IMR-90 (cell line): ENCODE measurements around the gene LAIR2. TPM values are rescaled to one million over a fixed set of nuclear protein-coding genes. Genes with fewer than 3 reads are reported as not detected.

Experiments
- ATAC-seq: fragments of 200-7000 bp; cut with Tn5 transposase; 2 replicates; pipeline ENCODE4 v1.9.1; 2020; ENCODE audit warnings: low read depth, mild to moderate bottlenecking, moderate library complexity
- BruUV-seq: library from RNA; stranded (reverse); fragments of 400-500 nt; replicated peaks from 2 replicates; lab custom pipeline; 2021; lab: Mats Ljungman, UMichigan
- CTCF ChIA-PET: fragments of 300-600 bp; formaldehyde crosslinking; extraction: SDS; loops from one replicate; lab custom pipeline; 2021; ENCODE audit warnings: antibody characterized with exemption; lab: Yijun Ruan, JAX
- POLR2A ChIA-PET: fragments of 300-600 bp; sonication (Branson Sonifier 250); formaldehyde crosslinking; loops from one replicate; lab custom pipeline; 2022; ENCODE audit warnings: antibody characterized with exemption; ENCODE audit not compliant: unreplicated experiment; lab: Charles Lee
- DNase-seq: peaks from one replicate; pipeline ENCODE4 v3.0.0; 2013
- H2AFZ ChIP-seq: replicated peaks from 2 replicates; pipeline ENCODE3; 2013; ENCODE audit warnings: low read length, mild to moderate bottlenecking; ENCODE audit not compliant: poor library complexity
- H2AK5ac ChIP-seq: 2 replicates; pipeline ENCODE4 v1.6.1; 2013; ENCODE audit warnings: low read depth, low read length, inconsistent platforms
- H2AK9ac ChIP-seq: replicated peaks from 2 replicates; pipeline ENCODE3; 2013; ENCODE audit warnings: mild to moderate bottlenecking, low read depth, low read length, moderate library complexity; ENCODE audit not compliant: poor library complexity
- H2BK120ac ChIP-seq: 2 replicates; pipeline ENCODE4 v1.6.1; 2013; ENCODE audit warnings: low read depth, low read length, inconsistent platforms
- H2BK15ac ChIP-seq: 3 replicates; pipeline ENCODE4 v1.6.1; 2013; ENCODE audit warnings: low read depth, low read length, inconsistent platforms
- H2BK20ac ChIP-seq: 2 replicates; pipeline ENCODE4 v1.6.1; 2013; ENCODE audit warnings: low read depth, mild to moderate bottlenecking, inconsistent platforms, low read length, moderate library complexity
- H2BK5ac ChIP-seq: 2 replicates; pipeline ENCODE4 v1.6.1; 2013; ENCODE audit warnings: mild to moderate bottlenecking, low read depth, low read length, inconsistent platforms; ENCODE audit not compliant: poor library complexity, severe bottlenecking
- H3K14ac ChIP-seq: replicated peaks from 2 replicates; pipeline ENCODE4 v1.6.1; 2013; ENCODE audit warnings: low read depth, low read length, inconsistent platforms
- H3K18ac ChIP-seq: 2 replicates; pipeline ENCODE4 v1.6.1; 2013; ENCODE audit warnings: low read depth, low read length, control low read depth
- H3K23ac ChIP-seq: 2 replicates; pipeline ENCODE4 v1.6.1; 2013; ENCODE audit warnings: low read depth, low read length, inconsistent platforms
- H3K27ac ChIP-seq: 2 replicates; pipeline ENCODE4 v1.5.1; 2013; ENCODE audit warnings: mild to moderate bottlenecking, control low read depth, low read length; ENCODE audit not compliant: insufficient read depth
- H3K27me3 ChIP-seq: 2 replicates; pipeline ENCODE4 v1.6.1; 2013; ENCODE audit warnings: low read length; ENCODE audit not compliant: control insufficient read depth, insufficient read depth
- H3K36me3 ChIP-seq: 2 replicates; pipeline ENCODE4 v1.6.1; 2013; ENCODE audit warnings: low read length, mixed read lengths; ENCODE audit not compliant: control insufficient read depth, insufficient read depth
- H3K4ac ChIP-seq: 2 replicates; pipeline ENCODE4 v1.6.1; 2013; ENCODE audit warnings: low read depth, low read length, inconsistent platforms
- H3K4me1 ChIP-seq: 2 replicates; pipeline ENCODE4 v1.6.1; 2013; ENCODE audit warnings: low read length, mixed read lengths; ENCODE audit not compliant: control insufficient read depth, insufficient read depth
- H3K4me2 ChIP-seq: 2 replicates; pipeline ENCODE4 v1.6.1; 2013; ENCODE audit warnings: low read depth, mild to moderate bottlenecking, control low read depth, low read length, moderate library complexity
- H3K4me3 ChIP-seq: 2 replicates; pipeline ENCODE4 v1.5.1; 2013; ENCODE audit warnings: low read depth, mild to moderate bottlenecking, control low read depth, low read length, moderate library complexity; ENCODE audit not compliant: insufficient read depth
- H3K56ac ChIP-seq: 2 replicates; pipeline ENCODE4 v1.6.1; 2013; ENCODE audit warnings: low read length, inconsistent platforms; ENCODE audit not compliant: insufficient read depth; ENCODE audit errors: extremely low read depth
- H3K79me1 ChIP-seq, 2 experiments: 2 replicates each; pipeline ENCODE4 v1.6.1; 2013; ENCODE audit warnings: low read length in 2 of 2, inconsistent platforms in 1 of 2, low read depth in 1 of 2
- H3K9ac ChIP-seq: 2 replicates; pipeline ENCODE4 v1.6.1; 2013; ENCODE audit warnings: low read depth, low read length, control low read depth
- H3K9me1 ChIP-seq: 2 replicates; pipeline ENCODE4 v1.6.1; 2013; ENCODE audit warnings: low read length, inconsistent platforms; ENCODE audit not compliant: insufficient read depth
- H3K9me3 ChIP-seq: 2 replicates; pipeline ENCODE4 v1.6.1; 2013; ENCODE audit warnings: low read length; ENCODE audit not compliant: control insufficient read depth, insufficient read depth
- H4K20me1 ChIP-seq: 2 replicates; pipeline ENCODE4 v1.6.1; 2013; ENCODE audit warnings: low read length, inconsistent platforms; ENCODE audit not compliant: insufficient read depth
- H4K5ac ChIP-seq: 2 replicates; pipeline ENCODE4 v1.6.1; 2013; ENCODE audit warnings: mild to moderate bottlenecking, low read depth, low read length, control low read depth
- H4K8ac ChIP-seq, 2 experiments: 2 replicates each; pipeline ENCODE4 v1.6.1; 2013; ENCODE audit warnings: low read depth in 2 of 2, low read length in 2 of 2, control low read depth in 1 of 2, inconsistent platforms in 1 of 2
- H4K91ac ChIP-seq: 2 replicates; pipeline ENCODE4 v1.6.1; 2013; ENCODE audit warnings: low read depth, low read length, inconsistent platforms; ENCODE audit not compliant: insufficient read depth
- BHLHE40 ChIP-seq: fragments of 150-350 bp; IDR thresholded peaks from 2 replicates; pipeline ENCODE4 v1.6.1; 2016; ENCODE audit warnings: mild to moderate bottlenecking, low read depth, low read length
- CEBPB ChIP-seq: IDR thresholded peaks from 2 replicates; pipeline ENCODE4 v1.6.1; 2012; ENCODE audit warnings: low read depth, low read length, improper control_type of control experiment
- CHD1 ChIP-seq: IDR thresholded peaks from 2 replicates; pipeline ENCODE4 v1.6.1; 2012; ENCODE audit warnings: low read depth, low read length, improper control_type of control experiment
- CTCF ChIP-seq: conservative IDR thresholded peaks from 2 replicates; pipeline ENCODE4 v1.5.1; 2012; ENCODE audit warnings: mild to moderate bottlenecking, low read depth, low read length, improper control_type of control experiment
- ELK1 ChIP-seq: fragments of 150-350 bp; IDR thresholded peaks from 2 replicates; pipeline ENCODE4 v1.6.1; 2016; ENCODE audit warnings: low read depth, mild to moderate bottlenecking, low read length, moderate library complexity, borderline replicate concordance
- FOS ChIP-seq: fragments of 150-350 bp; IDR thresholded peaks from 2 replicates; pipeline ENCODE4 v1.6.1; 2016; ENCODE audit warnings: low read depth, low read length
- MAFK ChIP-seq: IDR thresholded peaks from 2 replicates; pipeline ENCODE4 v1.6.1; 2012; ENCODE audit warnings: low read depth, low read length, improper control_type of control experiment
- MAZ ChIP-seq: IDR thresholded peaks from 2 replicates; pipeline ENCODE4 v1.6.1; 2012; ENCODE audit warnings: low read depth, mild to moderate bottlenecking, low read length, improper control_type of control experiment, moderate library complexity, borderline replicate concordance
- MXI1 ChIP-seq: IDR thresholded peaks from 2 replicates; pipeline ENCODE4 v1.6.1; 2012; ENCODE audit warnings: low read depth, mild to moderate bottlenecking, low read length, moderate library complexity, borderline replicate concordance
- NFE2L2 ChIP-seq: fragments of 150-350 bp; IDR thresholded peaks from 2 replicates; pipeline ENCODE4 v1.6.1; 2016; ENCODE audit warnings: low read depth, mild to moderate bottlenecking, low read length
- POLR2A ChIP-seq: IDR thresholded peaks from 2 replicates; pipeline ENCODE4 v1.6.1; 2012; ENCODE audit warnings: mild to moderate bottlenecking, low read depth, low read length
- RAD21 ChIP-seq: IDR thresholded peaks from 2 replicates; pipeline ENCODE4 v1.6.1; 2012; ENCODE audit warnings: low read length, improper control_type of control experiment
- RCOR1 ChIP-seq: IDR thresholded peaks from 2 replicates; pipeline ENCODE4 v1.6.1; 2012; ENCODE audit warnings: mild to moderate bottlenecking, low read length, improper control_type of control experiment; ENCODE audit not compliant: insufficient replicate concordance
- RFX5 ChIP-seq: IDR thresholded peaks from 2 replicates; pipeline ENCODE4 v1.8.0; 2012; ENCODE audit warnings: low read depth, mild to moderate bottlenecking, low read length, moderate library complexity
- SMC3 ChIP-seq: fragments of 150-350 bp; IDR thresholded peaks from 2 replicates; pipeline ENCODE4 v1.6.1; 2016; ENCODE audit warnings: low read depth, mild to moderate bottlenecking, antibody characterized with exemption, low read length, moderate library complexity
- USF2 ChIP-seq: fragments of 150-350 bp; IDR thresholded peaks from 2 replicates; pipeline ENCODE4 v1.6.1; 2017; ENCODE audit warnings: mild to moderate bottlenecking, antibody characterized with exemption, low read length, low read depth
- WGBS, 2 experiments: methylation state at CpG; one replicate each; pipeline versions ENCODE4 v1.1.5 to v1.1.7; 2013; ENCODE audit warnings: missing lambda C conversion rate in 2 of 2; ENCODE audit not compliant: insufficient read length in 1 of 2; ENCODE audit errors: extremely low coverage in 2 of 2; 5-methylcytosine and 5-hydroxymethylcytosine counted together
- dilution Hi-C: fragments of 300-500 bp; cut with HindIII; formaldehyde crosslinking; loops from one replicate; pipeline ENCODE4 v1.14.3; 2018; ENCODE audit warnings: low sequenced_read_pairs; ENCODE audit not compliant: unreplicated experiment
- in situ Hi-C: fragments of 300-500 bp; cut with MboI; formaldehyde crosslinking; loops from 3 replicates; pipeline ENCODE4 v1.14.3; 2019; ENCODE audit warnings: low sequenced_read_pairs, inconsistent platforms, mixed read lengths
- intact Hi-C: fragments of 100-400 bp; cut with micrococcal nuclease; formaldehyde crosslinking; loops from 2 replicates; pipeline ENCODE4 v1.10.0; 2022
- polyA plus RNA-seq, 3 experiments: library from polyadenylated mRNA; depleted of rRNA; stranded (reverse); fragments of >200 nt; gene quantifications; 2 replicates each; pipeline ENCODE4 v1.2.3, GENCODE V29; 2012; ENCODE audit warnings: low replicate concordance in 1 of 3
- total RNA-seq: library from RNA; depleted of rRNA; stranded (reverse); fragments of >200 nt; gene quantifications from 2 replicates; pipeline ENCODE4 v1.2.3, GENCODE V29; 2012

The LAIR2 gene
- total and polyA plus RNA-seq, 2 of the 4 experiments (the other 2 are of a cell fraction), result not detected

- H3K9me1 ChIP-seq, result no peaks in the 10 kb centered on the region
- no peak overlapping the region for H3K23ac ChIP-seq
- intact Hi-C loops, result no loop called here
- DNase-seq (peak; percentile 39), ATAC-seq (no peak)
- no peak overlapping the region for H3K9ac ChIP-seq
- dilution Hi-C loops, result no loop called here
- no peak overlapping the region for H3K14ac ChIP-seq
- H2BK15ac ChIP-seq, result no peak overlapping the region
- H3K4me3 ChIP-seq, result no peak overlapping the region
- no TSS peak for BruUV-seq
- H2BK120ac ChIP-seq, result no peak overlapping the region
- CTCF ChIA-PET, result no interaction called here
- in situ Hi-C loops, result no loop called here
- H3K27me3 ChIP-seq, result no peaks in the 10 kb centered on the region
- H3K4me1 ChIP-seq, result no peaks in the 10 kb centered on the region
- H2BK5ac ChIP-seq, result no peak overlapping the region
- H3K36me3 ChIP-seq, result no peaks in the 10 kb centered on the region
- H3K4me2 ChIP-seq, result no peak overlapping the region
- H3K9me3 ChIP-seq, result peaks cover 19% of the 10 kb centered on the region
- WGBS, 2 experiments, result no CpG with 5 or more reads among the region's 5 CpGs
- no peak overlapping the region for H2AK5ac ChIP-seq
- no peak for TF ChIP-seq RAD21
- no peak for TF ChIP-seq POLR2A
- TF ChIP-seq BHLHE40, result no peak
- TF ChIP-seq NFE2L2, result no peak
- TF ChIP-seq USF2, result no peak
- no peak for TF ChIP-seq FOS
- TF ChIP-seq MAZ, result no peak
- no peak for TF ChIP-seq ELK1
- TF ChIP-seq CTCF, result no peak
- TF ChIP-seq CEBPB, result no peak
- TF ChIP-seq RFX5, result no peak
- no peak for TF ChIP-seq MXI1
- TF ChIP-seq SMC3, result no peak
- no peak for TF ChIP-seq CHD1
- TF ChIP-seq MAFK, result no peak
- no peak for TF ChIP-seq RCOR1
- no peak overlapping the region for H2BK20ac ChIP-seq
- no peak overlapping the region for H3K4ac ChIP-seq
- POLR2A ChIA-PET, result no interaction called here
- no peaks in the 10 kb centered on the region for H3K79me1 ChIP-seq
- H4K20me1 ChIP-seq, result no peaks in the 10 kb centered on the region
- no peak overlapping the region for H2AFZ ChIP-seq
- H3K18ac ChIP-seq, result no peak overlapping the region
- H2AK9ac ChIP-seq, result no peak overlapping the region
- H3K27ac ChIP-seq, result no peak overlapping the region
- H3K56ac ChIP-seq, result no peak overlapping the region
- H4K8ac ChIP-seq, result no peak overlapping the region
- no peak overlapping the region for H4K91ac ChIP-seq
- no peak overlapping the region for H4K5ac ChIP-seq
Measured at GRCh38 chr19:54523403-54523802, 20.8 kb downstream of the LAIR2 start.
